Measurements from ENCODE around the gene SORT1. TPM values are rescaled to one million over a fixed set of nuclear protein-coding genes. Genes with fewer than 3 reads are reported as not detected.

SORT1 gene
- total RNA-seq, 1 experiment from 2014 or later, result 9.2 TPM

DNA sequence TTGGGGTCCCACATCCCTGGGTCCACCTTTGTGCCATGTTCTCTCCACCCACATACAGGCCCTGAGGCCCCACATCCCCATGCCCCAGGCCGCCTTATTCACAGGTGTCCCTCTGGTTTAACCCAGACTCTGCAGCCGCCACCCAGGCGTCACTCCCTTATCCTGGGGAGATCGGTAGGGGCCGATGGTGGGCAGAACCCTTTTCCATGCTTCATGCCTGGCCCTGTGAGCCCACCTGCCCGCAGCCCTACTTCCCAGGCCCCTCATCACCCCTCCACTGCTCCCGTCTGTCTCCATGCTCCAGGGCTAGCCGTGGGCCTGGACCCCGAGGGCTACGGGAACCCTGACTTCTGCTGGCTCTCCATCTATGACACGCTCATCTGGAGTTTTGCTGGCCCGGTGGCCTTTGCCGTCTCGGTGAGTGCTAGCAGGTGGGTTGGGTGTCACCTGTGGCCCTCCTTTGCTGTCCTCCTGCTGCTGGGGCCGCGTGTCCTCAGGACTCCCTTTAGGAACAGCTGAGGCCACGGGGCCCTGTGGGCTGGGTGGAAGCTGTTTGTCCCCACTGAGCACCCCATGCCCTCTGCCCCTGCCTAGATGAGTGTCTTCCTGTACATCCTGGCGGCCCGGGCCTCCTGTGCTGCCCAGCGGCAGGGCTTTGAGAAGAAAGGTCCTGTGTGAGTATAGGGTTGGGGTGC, 126.9 kb downstream of the SORT1 start:
- Histone ChIP-seq H3K79me2 (ENCODE audit: low read length) (no peaks in the 10 kb centered on the region), H3K4me1 (ENCODE audit: insufficient read depth, low read length) (peaks cover 39% of the 10 kb centered on the region), H4K20me1 (ENCODE audit: low read length) (no peaks in the 10 kb centered on the region), H3K9me2 (replicated peaks; ENCODE audit: low read length) (no peaks in the 10 kb centered on the region), H3K27me3 (ENCODE audit: low read length) (no peaks in the 10 kb centered on the region), H3K36me3 (ENCODE audit: low read depth, low read length) (no peaks in the 10 kb centered on the region), H3K27ac (ENCODE audit: low read length) (no peak overlapping the region), H3K4me3 (ENCODE audit: low read length) (no peak overlapping the region), H3K9ac (ENCODE audit: low read length) (no peak overlapping the region), H3K9me3 (ENCODE audit: low read length) (no peaks in the 10 kb centered on the region), H2AFZ (ENCODE audit: low read length) (no peak overlapping the region), H3K4me2 (ENCODE audit: low read length) (no peak overlapping the region), H3F3A (ENCODE audit: low read length, unreplicated experiment) (peaks cover 8% of the 10 kb centered on the region)
- TF ChIP-seq EZH2phosphoT487 (IDR thresholded peaks at IDR 0.05; ENCODE audit: borderline replicate concordance, low read length) (no peak), EZH2 (IDR thresholded peaks at IDR 0.05; ENCODE audit: low read length, unreplicated experiment) (no peak)
- TF ChIP-seq, protein P1, sequence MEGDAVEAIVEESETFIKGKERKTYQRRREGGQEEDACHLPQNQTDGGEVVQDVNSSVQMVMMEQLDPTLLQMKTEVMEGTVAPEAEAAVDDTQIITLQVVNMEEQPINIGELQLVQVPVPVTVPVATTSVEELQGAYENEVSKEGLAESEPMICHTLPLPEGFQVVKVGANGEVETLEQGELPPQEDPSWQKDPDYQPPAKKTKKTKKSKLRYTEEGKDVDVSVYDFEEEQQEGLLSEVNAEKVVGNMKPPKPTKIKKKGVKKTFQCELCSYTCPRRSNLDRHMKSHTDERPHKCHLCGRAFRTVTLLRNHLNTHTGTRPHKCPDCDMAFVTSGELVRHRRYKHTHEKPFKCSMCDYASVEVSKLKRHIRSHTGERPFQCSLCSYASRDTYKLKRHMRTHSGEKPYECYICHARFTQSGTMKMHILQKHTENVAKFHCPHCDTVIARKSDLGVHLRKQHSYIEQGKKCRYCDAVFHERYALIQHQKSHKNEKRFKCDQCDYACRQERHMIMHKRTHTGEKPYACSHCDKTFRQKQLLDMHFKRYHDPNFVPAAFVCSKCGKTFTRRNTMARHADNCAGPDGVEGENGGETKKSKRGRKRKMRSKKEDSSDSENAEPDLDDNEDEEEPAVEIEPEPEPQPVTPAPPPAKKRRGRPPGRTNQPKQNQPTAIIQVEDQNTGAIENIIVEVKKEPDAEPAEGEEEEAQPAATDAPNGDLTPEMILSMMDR (conservative IDR thresholded peaks at IDR 0.05; ENCODE audit: low read depth, low read length), result no peak
- intact Hi-C loops (cut with micrococcal nuclease), result no loop called here
- ATAC-seq, result no peak
- no peak for DNase-seq
- no TSS peak for BruUV-seq (replicated peaks)
- CTCF ChIA-PET, result no interaction called here
- POLR2A ChIA-PET (ENCODE audit: unreplicated experiment), result interaction anchor here (0.6 kb wide), 1 partner anchor 350 kb away, joined by 5 read pairs; no protein-coding TSS in a partner anchor

DNA sequence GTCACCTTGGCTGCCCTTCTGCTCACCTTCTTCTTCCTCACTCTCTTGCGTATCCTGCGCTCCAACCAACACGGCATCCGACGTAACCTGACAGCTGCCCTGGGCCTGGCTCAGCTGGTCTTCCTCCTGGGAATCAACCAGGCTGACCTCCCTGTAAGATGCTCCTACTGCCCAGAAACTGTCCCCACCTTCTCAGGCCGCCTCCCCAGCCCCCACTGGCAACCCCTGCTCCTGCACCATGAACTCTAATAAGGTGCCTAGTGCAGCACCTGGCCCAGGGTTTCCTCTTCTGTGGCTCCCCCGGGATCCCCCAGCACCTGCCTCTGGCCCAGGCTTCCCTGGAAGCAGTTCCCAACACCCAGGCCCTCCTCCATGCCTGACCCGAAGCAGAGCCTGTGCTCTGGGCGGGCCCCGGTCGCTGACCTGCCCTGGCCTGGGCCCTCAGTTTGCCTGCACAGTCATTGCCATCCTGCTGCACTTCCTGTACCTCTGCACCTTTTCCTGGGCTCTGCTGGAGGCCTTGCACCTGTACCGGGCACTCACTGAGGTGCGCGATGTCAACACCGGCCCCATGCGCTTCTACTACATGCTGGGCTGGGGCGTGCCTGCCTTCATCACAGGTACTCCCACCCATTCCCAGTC, 127.6 kb downstream of the SORT1 start:
- Histone ChIP-seq H3K27me3 (ENCODE audit: low read length) (no peaks in the 10 kb centered on the region), H3K27ac (ENCODE audit: low read length) (no peak overlapping the region), H3K4me1 (ENCODE audit: insufficient read depth, low read length) (peaks cover 33% of the 10 kb centered on the region), H2AFZ (ENCODE audit: low read length) (no peak overlapping the region), H3K79me2 (ENCODE audit: low read length) (no peaks in the 10 kb centered on the region), H3K4me3 (ENCODE audit: low read length) (no peak overlapping the region), H3K9ac (ENCODE audit: low read length) (no peak overlapping the region), H4K20me1 (ENCODE audit: low read length) (no peaks in the 10 kb centered on the region), H3K9me2 (replicated peaks; ENCODE audit: low read length) (no peaks in the 10 kb centered on the region), H3K9me3 (ENCODE audit: low read length) (no peaks in the 10 kb centered on the region), H3F3A (ENCODE audit: low read length, unreplicated experiment) (peaks cover 2% of the 10 kb centered on the region), H3K36me3 (ENCODE audit: low read depth, low read length) (no peaks in the 10 kb centered on the region), H3K4me2 (ENCODE audit: low read length) (no peak overlapping the region)
- ATAC-seq (no peak), DNase-seq (no peak)
- ChIA-PET POLR2A (ENCODE audit: unreplicated experiment) (no interaction called here), CTCF (no interaction called here)
- no TSS peak for BruUV-seq (replicated peaks)
- intact Hi-C loops (cut with micrococcal nuclease), result no loop called here
- TF ChIP-seq EZH2phosphoT487 (IDR thresholded peaks at IDR 0.05; ENCODE audit: borderline replicate concordance, low read length) (no peak), EZH2 (IDR thresholded peaks at IDR 0.05; ENCODE audit: low read length, unreplicated experiment) (no peak)
- TF ChIP-seq, protein P1 (conservative IDR thresholded peaks at IDR 0.05; ENCODE audit: low read depth, low read length), result no peak
